ENCODE measurements around the gene LPCAT3.

LPCAT3 gene

GRCh38 chr12:6950401-6950801 is 67.9 kb downstream of the LPCAT3 start:
- in situ Hi-C loops (cut with HindIII; ENCODE audit: low sequenced_read_pairs), result no loop called here
- no peak for DNase-seq (ENCODE audit: low read depth, low spot score)
- no peak overlapping the region for H3K4me3 ChIP-seq (ENCODE audit: low read depth, low read length)
- TF ChIP-seq, protein P1, sequence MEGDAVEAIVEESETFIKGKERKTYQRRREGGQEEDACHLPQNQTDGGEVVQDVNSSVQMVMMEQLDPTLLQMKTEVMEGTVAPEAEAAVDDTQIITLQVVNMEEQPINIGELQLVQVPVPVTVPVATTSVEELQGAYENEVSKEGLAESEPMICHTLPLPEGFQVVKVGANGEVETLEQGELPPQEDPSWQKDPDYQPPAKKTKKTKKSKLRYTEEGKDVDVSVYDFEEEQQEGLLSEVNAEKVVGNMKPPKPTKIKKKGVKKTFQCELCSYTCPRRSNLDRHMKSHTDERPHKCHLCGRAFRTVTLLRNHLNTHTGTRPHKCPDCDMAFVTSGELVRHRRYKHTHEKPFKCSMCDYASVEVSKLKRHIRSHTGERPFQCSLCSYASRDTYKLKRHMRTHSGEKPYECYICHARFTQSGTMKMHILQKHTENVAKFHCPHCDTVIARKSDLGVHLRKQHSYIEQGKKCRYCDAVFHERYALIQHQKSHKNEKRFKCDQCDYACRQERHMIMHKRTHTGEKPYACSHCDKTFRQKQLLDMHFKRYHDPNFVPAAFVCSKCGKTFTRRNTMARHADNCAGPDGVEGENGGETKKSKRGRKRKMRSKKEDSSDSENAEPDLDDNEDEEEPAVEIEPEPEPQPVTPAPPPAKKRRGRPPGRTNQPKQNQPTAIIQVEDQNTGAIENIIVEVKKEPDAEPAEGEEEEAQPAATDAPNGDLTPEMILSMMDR (IDR thresholded peaks at IDR 0.05; ENCODE audit: low read depth, low read length), result peak; percentile 21

DNA sequence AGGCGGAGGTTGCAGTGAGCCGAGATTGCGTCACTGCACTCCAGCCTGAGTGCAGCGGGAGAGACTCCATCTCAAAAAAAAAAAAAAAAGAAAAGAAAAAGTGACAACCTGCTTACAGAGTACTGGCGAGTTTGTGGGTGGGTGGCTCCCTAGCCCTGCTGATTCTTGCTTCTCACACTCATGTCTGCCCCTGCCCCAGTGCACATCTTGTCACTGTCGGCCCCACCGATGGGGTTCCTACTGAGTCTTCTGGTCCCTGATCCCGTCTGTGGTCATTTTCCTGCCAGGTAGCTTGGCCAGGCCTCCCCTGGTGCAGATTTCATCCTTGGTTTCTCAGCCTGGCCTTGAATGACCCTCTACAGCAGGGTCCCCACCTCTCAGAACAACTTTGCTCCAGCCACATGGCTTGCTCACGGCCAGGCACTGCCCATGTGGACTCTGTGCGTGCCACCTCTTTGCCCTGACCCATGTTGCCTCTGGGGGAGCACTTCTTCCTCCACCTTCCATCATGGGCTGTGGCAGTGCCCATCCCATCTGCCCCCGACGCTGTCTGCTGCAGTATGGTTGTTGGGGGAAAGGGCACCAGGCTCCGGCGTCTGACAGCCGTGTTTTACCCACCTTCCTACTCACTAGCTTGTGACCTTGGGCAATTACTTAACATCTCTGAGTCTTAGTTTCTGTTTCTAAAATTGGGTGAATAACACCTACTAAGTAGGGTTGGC is 69.2 kb downstream of the LPCAT3 start:
- in situ Hi-C loops (cut with HindIII; ENCODE audit: low sequenced_read_pairs), result no loop called here
- TF ChIP-seq, protein P1 (IDR thresholded peaks at IDR 0.05; ENCODE audit: low read depth, low read length), result no peak
- no peak overlapping the region for H3K4me3 ChIP-seq (ENCODE audit: low read depth, low read length)
- DNase-seq (ENCODE audit: low read depth, low spot score), result no peak

GRCh38 chr12:6947615-6948014 is 70.7 kb downstream of the LPCAT3 start:
- in situ Hi-C loops (cut with HindIII; ENCODE audit: low sequenced_read_pairs), result no loop called here
- TF ChIP-seq, protein P1 (IDR thresholded peaks at IDR 0.05; ENCODE audit: low read depth, low read length), result no peak
- H3K4me3 ChIP-seq (ENCODE audit: low read depth, low read length), result no peak overlapping the region
- DNase-seq (ENCODE audit: low read depth, low spot score), result no peak

DNA sequence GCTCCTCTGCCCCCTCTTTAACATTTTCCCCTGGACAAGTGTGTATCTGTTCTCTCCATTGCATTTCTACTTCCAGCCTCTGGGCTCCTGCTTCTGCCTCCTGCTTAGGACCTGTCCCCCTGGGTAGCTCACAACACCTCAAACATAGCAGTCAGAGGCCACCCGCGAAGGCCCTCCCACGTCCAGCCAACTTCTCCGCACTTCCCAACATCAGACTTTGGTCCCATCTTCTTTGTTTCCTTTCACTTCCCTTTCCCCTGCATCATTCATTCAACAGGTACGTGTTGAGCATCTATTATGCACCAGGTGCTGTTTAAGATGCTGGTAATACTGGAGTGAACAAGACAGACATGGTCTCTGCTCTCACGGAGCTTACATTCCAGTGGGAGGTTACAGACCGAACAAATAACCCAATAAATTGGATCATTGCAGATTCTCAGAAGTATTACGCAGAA is 71.3 kb downstream of the LPCAT3 start:
- DNase-seq (ENCODE audit: low read depth, low spot score), result no peak
- in situ Hi-C loops (cut with HindIII; ENCODE audit: low sequenced_read_pairs), result no loop called here
- TF ChIP-seq, protein P1 (IDR thresholded peaks at IDR 0.05; ENCODE audit: low read depth, low read length), result no peak
- H3K4me3 ChIP-seq (ENCODE audit: low read depth, low read length), result no peak overlapping the region

DNA sequence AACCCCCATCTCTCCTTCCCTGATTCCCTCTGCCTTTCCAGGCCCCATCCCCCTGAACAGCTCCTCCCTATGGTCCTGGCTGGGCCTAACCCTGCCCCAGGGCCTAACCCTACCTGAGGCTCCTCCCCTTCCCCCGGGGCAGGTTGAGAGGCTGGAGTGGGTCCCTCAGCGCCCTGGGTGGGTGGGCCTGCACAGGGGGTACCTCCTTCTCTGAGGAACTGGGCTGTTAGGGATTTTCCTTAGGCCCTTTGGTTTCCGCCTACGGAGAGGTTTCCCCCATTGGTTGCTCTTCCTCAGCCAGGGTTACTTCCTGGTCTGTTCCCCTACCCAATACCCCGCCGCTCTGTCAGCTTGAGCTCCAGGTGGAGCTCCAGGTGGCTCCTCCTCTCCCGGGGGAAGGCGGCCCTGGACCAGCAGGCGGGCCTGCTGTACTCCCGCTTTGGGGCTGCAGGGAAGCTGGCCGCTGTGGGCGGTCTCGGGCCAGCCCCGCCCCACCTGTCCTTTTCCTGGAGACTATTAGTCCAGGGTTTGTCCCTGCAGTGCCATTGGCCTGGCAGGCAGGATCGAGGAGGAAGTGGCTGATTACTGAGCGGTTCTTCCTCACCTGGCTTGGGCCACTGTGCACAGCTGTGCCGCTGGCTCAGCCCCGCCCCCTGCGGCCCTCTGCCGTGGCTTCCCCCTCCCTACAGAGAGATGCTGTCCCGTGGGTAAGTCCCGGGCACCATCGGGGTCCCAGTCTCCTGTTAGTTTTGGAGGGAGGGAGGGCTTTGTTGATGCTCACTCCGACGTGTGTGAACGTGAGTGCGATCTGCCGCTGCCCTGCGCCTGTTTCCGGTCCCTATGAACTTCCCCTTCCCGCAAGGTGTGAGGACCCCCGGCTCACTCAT is 72.0 kb downstream of the LPCAT3 start:
- TF ChIP-seq, protein P1 (IDR thresholded peaks at IDR 0.05; ENCODE audit: low read depth, low read length), result no peak
- H3K4me3 ChIP-seq (ENCODE audit: low read depth, low read length), result no peak overlapping the region
- DNase-seq (ENCODE audit: low read depth, low spot score), result no peak
- in situ Hi-C loops (cut with HindIII; ENCODE audit: low sequenced_read_pairs), result no loop called here

- DNase-seq (ENCODE audit: low read depth, low spot score), result no peak
- in situ Hi-C loops (cut with HindIII; ENCODE audit: low sequenced_read_pairs), result no loop called here
- TF ChIP-seq, protein P1 (IDR thresholded peaks at IDR 0.05; ENCODE audit: low read depth, low read length), result no peak
- no peak overlapping the region for H3K4me3 ChIP-seq (ENCODE audit: low read depth, low read length)
Measured at GRCh38 chr12:6945613-6946012, 72.7 kb downstream of the LPCAT3 start.
